Measurements from ENCODE around the gene GRIPAP1.

GRCh38 chrX:48978226-48978625 lies 23.8 kb downstream of the GRIPAP1 start:
- TF ChIP-seq POLR2A (IDR thresholded peaks at IDR 0.05) (no peak), CTCF (IDR thresholded peaks at IDR 0.05) (no peak)

Measured in lower leg skin (tissue), 3 donors.